Colonic mucosa (tissue), 4 donors: ENCODE results near the gene DACH1. TPM values are rescaled to one million over a fixed set of nuclear protein-coding genes. Genes with fewer than 3 reads are reported as not detected.

Experiments
- DNase-seq: peaks from one replicate; pipeline ENCODE4 v3.0.0-alpha.2; 2020
- H3K27ac ChIP-seq: fragments of 200-600 bp; one replicate; pipeline ENCODE4 v1.8.0; 2021
- H3K27me3 ChIP-seq: fragments of 200-600 bp; one replicate; pipeline ENCODE4 v1.8.0; 2021
- H3K36me3 ChIP-seq: fragments of 200-600 bp; one replicate; pipeline ENCODE4 v1.8.0; 2021
- H3K4me1 ChIP-seq: fragments of 200-600 bp; one replicate; pipeline ENCODE4 v1.8.0; 2021; ENCODE audit warnings: mild to moderate bottlenecking
- H3K4me3 ChIP-seq: fragments of 200-600 bp; one replicate; pipeline ENCODE4 v1.8.0; 2021
- H3K9ac ChIP-seq, 2 donors: one replicate each; pipeline ENCODE4 v1.7.0; 2013; ENCODE audit warnings: control low read depth in 2 of 2, low read depth in 2 of 2, low read length in 2 of 2
- H3K9me3 ChIP-seq: fragments of 200-600 bp; one replicate; pipeline ENCODE4 v1.8.0; 2021
- CTCF ChIP-seq: fragments of 200-600 bp; IDR thresholded peaks from one replicate; pipeline ENCODE4 v1.8.0; 2022; ENCODE audit warnings: antibody characterized with exemption, mild to moderate bottlenecking
- intact Hi-C: fragments of 100-400 bp; cut with DNase I; formaldehyde crosslinking; loops from one replicate; pipeline ENCODE4 v1.14.1; 2022
- total RNA-seq, 2 donors: library from RNA; stranded (reverse); fragmentation: NEBNext Ultra II Directional in 1 of 2; extraction: Animal tissue kit (Norgen Biotek cat#: 25700) in 1 of 2; gene quantifications; one replicate each; pipeline ENCODE4 v1.2.1, GENCODE V29; 2021
- donor health status: healthy.
- donor health status: DM: no; HTN: no; CAD: no.
- donor health status: DM: no; HTN: no; CAD: no.

The DACH1 gene
- total RNA-seq, 2 donors from 2014 or later = 3.9 to 5.2 TPM

GRCh38 chr13:71831716-71832115 lies 35.3 kb downstream of the DACH1 start:
- no peak for DNase-seq
- H3K9me3 ChIP-seq = no peaks in the 10 kb centered on the region
- no peaks in the 10 kb centered on the region for H3K27me3 ChIP-seq
- no peak overlapping the region for H3K4me3 ChIP-seq
- no peaks in the 10 kb centered on the region for H3K4me1 ChIP-seq
- no peak overlapping the region for H3K9ac ChIP-seq
- no peak overlapping the region for H3K27ac ChIP-seq
- no peaks in the 10 kb centered on the region for H3K36me3 ChIP-seq
- intact Hi-C loops = no loop called here
- no peak for TF ChIP-seq CTCF

GRCh38 chr13:71830736-71831135 lies 36.3 kb downstream of the DACH1 start:
- no peak overlapping the region for H3K4me3 ChIP-seq
- TF ChIP-seq CTCF = no peak
- H3K9me3 ChIP-seq = no peaks in the 10 kb centered on the region
- H3K9ac ChIP-seq = no peak overlapping the region
- intact Hi-C loops = no loop called here
- H3K4me1 ChIP-seq = no peaks in the 10 kb centered on the region
- no peak for DNase-seq
- no peak overlapping the region for H3K27ac ChIP-seq
- H3K36me3 ChIP-seq = no peaks in the 10 kb centered on the region
- H3K27me3 ChIP-seq = no peaks in the 10 kb centered on the region

GRCh38 chr13:71830323-71830722 lies 36.7 kb downstream of the DACH1 start:
- Histone ChIP-seq H3K4me3 (no peak overlapping the region), H3K4me1 (no peaks in the 10 kb centered on the region), H3K27me3 (no peaks in the 10 kb centered on the region), H3K36me3 (no peaks in the 10 kb centered on the region), H3K27ac (no peak overlapping the region), H3K9ac (no peak overlapping the region), H3K9me3 (no peaks in the 10 kb centered on the region)
- TF ChIP-seq CTCF = no peak
- DNase-seq = no peak
- intact Hi-C loops = no loop called here

GRCh38 chr13:71829547-71829946 lies 37.5 kb downstream of the DACH1 start:
- no peak overlapping the region for H3K9ac ChIP-seq
- DNase-seq = no peak
- no peaks in the 10 kb centered on the region for H3K36me3 ChIP-seq
- H3K27ac ChIP-seq = no peak overlapping the region
- intact Hi-C loops = no loop called here
- no peaks in the 10 kb centered on the region for H3K9me3 ChIP-seq
- no peaks in the 10 kb centered on the region for H3K4me1 ChIP-seq
- no peak overlapping the region for H3K4me3 ChIP-seq
- H3K27me3 ChIP-seq = no peaks in the 10 kb centered on the region
- TF ChIP-seq CTCF = no peak

- Histone ChIP-seq H3K27ac (no peak overlapping the region), H3K4me1 (no peaks in the 10 kb centered on the region), H3K36me3 (no peaks in the 10 kb centered on the region), H3K9me3 (no peaks in the 10 kb centered on the region), H3K9ac (no peak overlapping the region), H3K27me3 (no peaks in the 10 kb centered on the region), H3K4me3 (no peak overlapping the region)
- DNase-seq = no peak
- TF ChIP-seq CTCF = no peak
- intact Hi-C loops = no loop called here
These were observed 38.4 kb downstream of the DACH1 start for GRCh38 chr13:71828564-71828963.

- no peaks in the 10 kb centered on the region for H3K4me1 ChIP-seq
- no peaks in the 10 kb centered on the region for H3K27me3 ChIP-seq
- intact Hi-C loops = no loop called here
- H3K36me3 ChIP-seq = no peaks in the 10 kb centered on the region
- H3K4me3 ChIP-seq = no peak overlapping the region
- H3K27ac ChIP-seq = no peak overlapping the region
- no peak for TF ChIP-seq CTCF
- no peak for DNase-seq
- H3K9me3 ChIP-seq = no peaks in the 10 kb centered on the region
- H3K9ac ChIP-seq = no peak overlapping the region
These were observed 38.9 kb downstream of the DACH1 start for GRCh38 chr13:71828117-71828516.
